HCT116 (cell line): ENCODE data around the gene SCG5. TPM values are rescaled to one million over a fixed set of nuclear protein-coding genes. Genes with fewer than 3 reads are reported as not detected.

Source experiments
- ATAC-seq: fragments of 200-7000 bp; cut with Tn5 transposase; 2 replicates; pipeline ENCODE4 v1.9.1; 2020; ENCODE audit warnings: mild to moderate bottlenecking, moderate library complexity
- BruUV-seq: library from RNA; stranded (reverse); fragments of 400-500 nt; replicated peaks from 2 replicates; lab custom pipeline; 2021; lab: Mats Ljungman, UMichigan
- CTCF ChIA-PET: fragments of 300-600 bp; sonication (Branson Sonifier 250); formaldehyde crosslinking; loops from one replicate; lab custom pipeline; 2021; ENCODE audit warnings: antibody characterized with exemption; lab: Charles Lee
- POLR2A ChIA-PET: fragments of 300-600, 350-600 bp; sonication (Branson Sonifier 250); formaldehyde crosslinking; loops from one replicate; lab custom pipeline; 2021; ENCODE audit warnings: antibody characterized with exemption; lab: Charles Lee
- RAD21 ChIA-PET, 2 experiments: fragments of 300-600 bp; sonication (Branson Sonifier 250); formaldehyde crosslinking; loops; one replicate each; lab custom pipeline; 2023; ENCODE audit warnings: low total read pairs in 2 of 2; ENCODE audit not compliant: uncharacterized antibody in 2 of 2, unreplicated experiment in 2 of 2, low non-redundant PET in 1 of 2; lab: Charles Lee
- DNase-seq: peaks from one replicate; pipeline ENCODE4 v3.0.0-alpha.2; 2010; ENCODE audit warnings: low read depth, low spot score
- H2AFZ ChIP-seq: fragments of 200-600 bp; shearing (Covaris generic), sonication (generic); 2 replicates; pipeline ENCODE4 v1.6.1; 2017; ENCODE audit warnings: low read depth, mixed run types, mixed read lengths, antibody characterized with exemption, low read length; ENCODE audit not compliant: poor library complexity, severe bottlenecking
- H3K27ac ChIP-seq: 2 replicates; pipeline ENCODE4 v1.5.1; 2012; ENCODE audit warnings: low read depth, low read length
- H3K27me3 ChIP-seq: fragments of 200-600 bp; sonication (generic); 2 replicates; pipeline ENCODE4 v1.6.1; 2016; ENCODE audit warnings: mixed run types, low read length, mixed read lengths; ENCODE audit not compliant: insufficient read depth
- H3K36me3 ChIP-seq, 2 experiments: fragments of 200-500 bp in 1 of 2; fragments of 200-600 bp in 1 of 2; sonication (Bioruptor generic) in 1 of 2; sonication (generic) in 1 of 2; 2 replicates each; pipeline versions ENCODE4 v1.5.1 to v1.6.1; 2014 to 2016; ENCODE audit warnings: low read length in 2 of 2, inconsistent platforms in 1 of 2, mixed read lengths in 1 of 2, mixed run types in 1 of 2; ENCODE audit not compliant: insufficient read depth in 2 of 2, control insufficient read depth in 1 of 2
- H3K4me1 ChIP-seq, 2 experiments: fragments of 200-600 bp in 1 of 2; sonication (generic) in 1 of 2; 2 replicates each; pipeline versions ENCODE4 v1.5.1 to v1.6.1; 2012 to 2017; ENCODE audit warnings: low read length in 2 of 2, inconsistent platforms in 1 of 2, mild to moderate bottlenecking in 1 of 2, mixed read lengths in 1 of 2, mixed run types in 1 of 2, moderate library complexity in 1 of 2; ENCODE audit not compliant: insufficient read depth in 2 of 2, control insufficient read depth in 1 of 2
- H3K4me2 ChIP-seq: fragments of 200-600 bp; sonication (generic); 2 replicates; pipeline ENCODE4 v1.6.1; 2017; ENCODE audit warnings: mixed run types, low read length, mixed read lengths
- H3K4me3 ChIP-seq, 2 experiments: fragments of 200-600 bp in 1 of 2; sonication (generic) in 1 of 2; replicated peaks in 1 of 2; 2 replicates each; pipeline ENCODE4 v1.5.1; 2011 to 2016; ENCODE audit warnings: low read length in 2 of 2, control low read depth in 1 of 2, low read depth in 1 of 2, mild to moderate bottlenecking in 1 of 2, mixed read lengths in 1 of 2, mixed run types in 1 of 2
- H3K79me2 ChIP-seq: fragments of 200-600 bp; sonication (generic); 2 replicates; pipeline ENCODE4 v1.6.1; 2017; ENCODE audit warnings: mild to moderate bottlenecking, mixed run types, low read length, moderate library complexity, mixed read lengths; ENCODE audit not compliant: insufficient read depth
- H3K9ac ChIP-seq: fragments of 200-600 bp; sonication (generic); 2 replicates; pipeline ENCODE4 v1.6.1; 2016; ENCODE audit warnings: low read length, mixed read lengths
- H3K9me2 ChIP-seq: fragments of 200-600 bp; sonication (generic), shearing (Covaris generic); 2 replicates; pipeline ENCODE4 v1.6.1; 2017; ENCODE audit warnings: mixed run types, mild to moderate bottlenecking, moderate library complexity; ENCODE audit not compliant: insufficient read depth
- H3K9me3 ChIP-seq, 2 experiments: fragments of 200-500 bp in 1 of 2; fragments of 200-600 bp in 1 of 2; sonication (Bioruptor generic) in 1 of 2; sonication (generic) in 1 of 2; 2 replicates each; pipeline ENCODE4 v1.6.1; 2014 to 2017; ENCODE audit warnings: low read length in 2 of 2, mixed read lengths in 2 of 2, inconsistent platforms in 1 of 2, low read depth in 1 of 2, mild to moderate bottlenecking in 1 of 2, mixed run types in 1 of 2, moderate library complexity in 1 of 2; ENCODE audit not compliant: control insufficient read depth in 1 of 2, insufficient read depth in 1 of 2
- H4K20me1 ChIP-seq: fragments of 200-600 bp; sonication (generic), shearing (Covaris generic); 2 replicates; pipeline ENCODE4 v1.6.1; 2017; ENCODE audit warnings: mixed run types, mild to moderate bottlenecking, moderate library complexity; ENCODE audit not compliant: insufficient read depth
- ATF3 ChIP-seq: IDR thresholded peaks from 2 replicates; pipeline ENCODE4 v1.6.1; 2012
- CBX3 ChIP-seq: IDR thresholded peaks from 2 replicates; pipeline ENCODE4 v1.6.1; 2012; ENCODE audit warnings: low read depth
- CTCF ChIP-seq, 3 experiments: fragments of 200-600 bp in 1 of 3; sonication (generic) in 1 of 3; IDR thresholded peaks in 2 of 3; conservative IDR thresholded peaks in 1 of 3; 2 replicates each; pipeline ENCODE4 v1.5.1; 2012 to 2017; ENCODE audit warnings: low read depth in 2 of 3, low read length in 2 of 3, antibody characterized with exemption in 1 of 3, borderline replicate concordance in 1 of 3, control low read depth in 1 of 3, mild to moderate bottlenecking in 1 of 3, mixed read lengths in 1 of 3, mixed run types in 1 of 3, moderate library complexity in 1 of 3; ENCODE audit not compliant: insufficient read depth in 1 of 3
- FOSL1 ChIP-seq: IDR thresholded peaks from 2 replicates; pipeline ENCODE4 v1.6.1; 2012; ENCODE audit warnings: low read depth
- MAX ChIP-seq: IDR thresholded peaks from 2 replicates; pipeline ENCODE4 v1.6.1; 2012
- POLR2A ChIP-seq: IDR thresholded peaks from 2 replicates; pipeline ENCODE4 v1.7.0; 2011; ENCODE audit warnings: borderline replicate concordance; ENCODE audit not compliant: insufficient read depth, insufficient read length; ENCODE audit errors: extremely low read depth
- SP1 ChIP-seq: IDR thresholded peaks from 2 replicates; pipeline ENCODE4 v1.6.1; 2012; ENCODE audit warnings: low read depth
- TCF7L2 ChIP-seq: IDR thresholded peaks from 2 replicates; pipeline ENCODE4 v1.7.0; 2011; ENCODE audit warnings: borderline replicate concordance, inconsistent platforms; ENCODE audit not compliant: insufficient read depth, insufficient read length; ENCODE audit errors: extremely low read depth
- ZBTB33 ChIP-seq: IDR thresholded peaks from 2 replicates; pipeline ENCODE4 v1.6.1; 2011; ENCODE audit warnings: mild to moderate bottlenecking, low read length, moderate library complexity; ENCODE audit not compliant: insufficient replicate concordance; ENCODE audit errors: extremely low read depth
- ZNF274 ChIP-seq: fragments of 200-500 bp; sonication (Bioruptor generic); IDR thresholded peaks from 2 replicates; pipeline ENCODE4 v1.6.1; 2014; ENCODE audit warnings: mild to moderate bottlenecking, low read depth, low read length, inconsistent platforms
- intact Hi-C: fragments of 100-400 bp; cut with micrococcal nuclease; formaldehyde crosslinking; loops from 2 replicates; pipeline ENCODE4 v1.10.0; 2022
- total RNA-seq: library from RNA; stranded (reverse); gene quantifications from one replicate; pipeline ENCODE4 v1.2.1, GENCODE V29; 2021; ENCODE audit not compliant: unreplicated experiment

SCG5 gene
- total RNA-seq, 1 experiment from 2014 or later: 1.7 TPM

- H3K4me3 ChIP-seq: no peak overlapping the region
- no peaks in the 10 kb centered on the region for H4K20me1 ChIP-seq
- no peaks in the 10 kb centered on the region for H3K9me3 ChIP-seq
- TF ChIP-seq CTCF (IDR thresholded peaks at IDR 0.05 in 2 of 3, conservative IDR thresholded peaks at IDR 0.05 in 1 of 3; ENCODE audit: borderline replicate concordance in 1 of 3, insufficient read depth in 1 of 3, low read depth in 2 of 3, low read length in 2 of 3): no peak
- no peak for TF ChIP-seq MAX
- TF ChIP-seq CBX3: no peak
- TF ChIP-seq SP1: no peak
- no peak for TF ChIP-seq ZBTB33
- no peak for TF ChIP-seq TCF7L2
- no peak for TF ChIP-seq POLR2A
- no peak for TF ChIP-seq ATF3
- no peak for TF ChIP-seq FOSL1
- no peak for TF ChIP-seq ZNF274
- TF ChIP-seq, all 23 proteins: peak for 0
- BruUV-seq: no TSS peak
- no peaks in the 10 kb centered on the region for H3K36me3 ChIP-seq
- CTCF ChIA-PET: no interaction called here
- peak overlapping the region; percentile 40 for H2AFZ ChIP-seq
- H3K9ac ChIP-seq: no peak overlapping the region
- H3K27me3 ChIP-seq: no peaks in the 10 kb centered on the region
- ATAC-seq (no peak), DNase-seq (no peak)
- POLR2A ChIA-PET: no interaction called here
- peaks cover 0 to 8% of the 10 kb centered on the region in 2 experiments; a peak in 3 of 4 replicates for H3K4me1 ChIP-seq
- peak overlapping the region; percentile 44 for H3K4me2 ChIP-seq
- RAD21 ChIA-PET: no interaction called here
- no peaks in the 10 kb centered on the region for H3K9me2 ChIP-seq
- intact Hi-C loops: no loop called here
- H3K27ac ChIP-seq: no peak overlapping the region
- H3K79me2 ChIP-seq: no peaks in the 10 kb centered on the region
These were observed 65.2 kb downstream of the SCG5 start for GRCh38 chr15:32706704-32707103.
